Mesenchymal stem cell (in vitro differentiated cells and primary cell): ENCODE results near the gene TMEM30B. TPM values are rescaled to one million over a fixed set of nuclear protein-coding genes. Genes with fewer than 3 reads are reported as not detected.

ENCODE experiments used
- DNase-seq: peaks from one replicate; pipeline ENCODE4 v3.0.0-alpha.2; 2013
- H2AFZ ChIP-seq: one replicate; pipeline ENCODE4 v1.6.1; 2013; ENCODE audit warnings: low read depth, mild to moderate bottlenecking, control low read depth, inconsistent platforms, low read length, moderate library complexity
- H2AK5ac ChIP-seq: 2 replicates; pipeline ENCODE4 v1.6.1; 2013; ENCODE audit warnings: low read length, moderate library complexity, mild to moderate bottlenecking, inconsistent platforms; ENCODE audit not compliant: severe bottlenecking
- H2BK120ac ChIP-seq: one replicate; pipeline ENCODE4 v1.6.1; 2013; ENCODE audit warnings: low read depth, mild to moderate bottlenecking, inconsistent platforms, low read length, moderate library complexity
- H2BK12ac ChIP-seq, 2 experiments: one replicate each; pipeline ENCODE4 v1.6.1; 2013; ENCODE audit warnings: inconsistent platforms in 2 of 2, low read length in 2 of 2, mild to moderate bottlenecking in 2 of 2, moderate library complexity in 2 of 2, control low read depth in 1 of 2
- H2BK15ac ChIP-seq: one replicate; pipeline ENCODE4 v1.6.1; 2013; ENCODE audit warnings: mild to moderate bottlenecking, low read depth, inconsistent platforms; ENCODE audit not compliant: poor library complexity, severe bottlenecking
- H2BK5ac ChIP-seq: 2 replicates; pipeline ENCODE4 v1.6.1; 2013; ENCODE audit warnings: low read depth, mild to moderate bottlenecking, low read length, control low read depth, inconsistent platforms; ENCODE audit not compliant: poor library complexity, severe bottlenecking
- H3K14ac ChIP-seq, 2 experiments: one replicate each; pipeline ENCODE4 v1.6.1; 2013; ENCODE audit warnings: inconsistent platforms in 2 of 2, low read length in 2 of 2, control low read depth in 1 of 2, mild to moderate bottlenecking in 1 of 2, moderate library complexity in 1 of 2
- H3K18ac ChIP-seq, 2 experiments: one replicate each; pipeline ENCODE4 v1.6.1; 2013; ENCODE audit warnings: inconsistent platforms in 2 of 2, low read length in 2 of 2, control low read depth in 1 of 2, low read depth in 1 of 2, mild to moderate bottlenecking in 1 of 2
- H3K23ac ChIP-seq, 2 experiments: one replicate each; pipeline ENCODE4 v1.6.1; 2013; ENCODE audit warnings: inconsistent platforms in 2 of 2, low read length in 2 of 2, mild to moderate bottlenecking in 2 of 2, moderate library complexity in 2 of 2, control low read depth in 1 of 2
- H3K27ac ChIP-seq: 2 replicates; pipeline ENCODE4 v1.5.1; 2013; ENCODE audit warnings: mild to moderate bottlenecking, moderate library complexity, low read length, control low read depth, inconsistent platforms; ENCODE audit not compliant: poor library complexity, severe bottlenecking
- H3K27me3 ChIP-seq, 2 experiments: 2 replicates each; pipeline versions ENCODE4 v1.6.1 to v1.7.0; 2013; ENCODE audit warnings: low read length in 2 of 2, mild to moderate bottlenecking in 2 of 2, moderate library complexity in 2 of 2, control low read depth in 1 of 2, inconsistent platforms in 1 of 2; ENCODE audit not compliant: control insufficient read depth in 1 of 2, insufficient read depth in 1 of 2
- H3K36me3 ChIP-seq, 2 experiments: 2 replicates each; pipeline versions ENCODE4 v1.6.1 to v1.7.0; 2013; ENCODE audit warnings: low read length in 2 of 2, control low read depth in 1 of 2, inconsistent platforms in 1 of 2, low read depth in 1 of 2, mild to moderate bottlenecking in 1 of 2; ENCODE audit not compliant: insufficient read depth in 2 of 2, control insufficient read depth in 1 of 2
- H3K4ac ChIP-seq, 2 experiments: one replicate each; pipeline ENCODE4 v1.6.1; 2013; ENCODE audit warnings: inconsistent platforms in 2 of 2, low read length in 2 of 2, mild to moderate bottlenecking in 2 of 2, moderate library complexity in 2 of 2, control low read depth in 1 of 2, low read depth in 1 of 2
- H3K4me1 ChIP-seq: 2 replicates; pipeline ENCODE4 v1.6.1; 2013; ENCODE audit warnings: low read depth, low read length, control low read depth; ENCODE audit not compliant: control insufficient read depth, insufficient read depth
- H3K4me2 ChIP-seq: 2 replicates; pipeline ENCODE4 v1.6.1; 2013; ENCODE audit warnings: low read length, mild to moderate bottlenecking, inconsistent platforms; ENCODE audit not compliant: poor library complexity, severe bottlenecking
- H3K4me3 ChIP-seq, 2 experiments: 2 replicates each; pipeline versions ENCODE4 v1.5.1 to v1.7.0; 2013; ENCODE audit warnings: low read length in 2 of 2, mild to moderate bottlenecking in 2 of 2, control low read depth in 1 of 2, low read depth in 1 of 2; ENCODE audit not compliant: insufficient read depth in 1 of 2
- H3K79me1 ChIP-seq: replicated peaks from 2 replicates; pipeline ENCODE4 v1.6.1; 2013; ENCODE audit warnings: mild to moderate bottlenecking, control low read depth, low read length, inconsistent platforms; ENCODE audit not compliant: poor library complexity, severe bottlenecking
- H3K9ac ChIP-seq: 2 replicates; pipeline ENCODE4 v1.7.0; 2013; ENCODE audit warnings: mild to moderate bottlenecking, low read length, moderate library complexity
- H3K9me3 ChIP-seq: 2 replicates; pipeline ENCODE4 v1.7.0; 2013; ENCODE audit warnings: mild to moderate bottlenecking, low read length; ENCODE audit not compliant: control insufficient read depth
- H4K8ac ChIP-seq: one replicate; pipeline ENCODE4 v1.6.1; 2013; ENCODE audit warnings: inconsistent platforms, mild to moderate bottlenecking, low read length, moderate library complexity
- H4K91ac ChIP-seq: one replicate; pipeline ENCODE4 v1.6.1; 2013; ENCODE audit warnings: mild to moderate bottlenecking, low read length, inconsistent platforms
- WGBS: methylation state at CpG from one replicate; pipeline ENCODE4 v1.1.7; 2013; ENCODE audit warnings: mixed read lengths; 5-methylcytosine and 5-hydroxymethylcytosine counted together
- polyA plus RNA-seq, 2 experiments: library from polyadenylated mRNA; stranded (reverse); fragments of 200-250 nt; gene quantifications; one replicate each; pipeline ENCODE4 v1.2.3, GENCODE V29; 2013

Gene TMEM30B, protein sequence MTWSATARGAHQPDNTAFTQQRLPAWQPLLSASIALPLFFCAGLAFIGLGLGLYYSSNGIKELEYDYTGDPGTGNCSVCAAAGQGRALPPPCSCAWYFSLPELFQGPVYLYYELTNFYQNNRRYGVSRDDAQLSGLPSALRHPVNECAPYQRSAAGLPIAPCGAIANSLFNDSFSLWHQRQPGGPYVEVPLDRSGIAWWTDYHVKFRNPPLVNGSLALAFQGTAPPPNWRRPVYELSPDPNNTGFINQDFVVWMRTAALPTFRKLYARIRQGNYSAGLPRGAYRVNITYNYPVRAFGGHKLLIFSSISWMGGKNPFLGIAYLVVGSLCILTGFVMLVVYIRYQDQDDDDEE
- polyA plus RNA-seq (2013, experiment 1 of 2): not detected
- not detected for polyA plus RNA-seq (2013, experiment 2 of 2)

DNA sequence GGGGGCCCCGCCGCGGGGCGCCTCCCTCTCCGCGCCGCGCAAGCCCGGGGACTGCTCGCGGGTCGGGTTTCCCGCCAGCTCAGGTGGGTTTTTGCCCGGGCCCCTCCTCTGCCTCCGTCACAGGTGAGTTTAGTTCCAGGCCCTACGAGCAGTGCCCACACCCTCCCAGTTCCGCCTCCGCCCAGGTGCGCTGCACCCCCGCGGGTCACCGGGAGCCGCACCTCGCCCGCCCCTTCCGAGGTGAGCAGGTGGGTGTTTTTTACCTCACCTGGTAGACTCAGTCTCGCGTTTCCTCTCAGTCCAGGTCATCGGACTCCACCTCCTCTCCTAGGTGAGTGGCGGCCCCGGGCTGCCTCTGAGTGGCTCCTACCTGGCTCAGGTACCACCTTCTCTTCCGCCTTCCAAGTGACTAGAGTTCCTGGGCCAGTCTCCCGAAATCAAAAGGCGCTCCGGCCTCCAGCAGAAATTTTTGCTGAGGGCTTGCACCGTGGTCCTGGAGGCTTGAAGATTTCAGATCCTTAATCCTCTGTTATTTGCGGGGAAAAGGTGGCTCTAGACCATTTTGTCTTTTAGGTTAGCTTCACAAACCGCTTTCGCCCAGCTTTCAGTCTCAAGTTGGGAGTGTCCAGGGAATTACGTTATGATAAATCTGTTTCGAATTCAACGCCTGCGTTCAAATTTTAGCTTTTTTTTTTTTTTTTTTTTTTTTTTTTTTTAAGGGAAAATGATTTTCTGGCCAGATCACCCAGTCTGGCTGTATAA lies at the start of gene TMEM30B:
Gene TMEM30B, minus strand, starts transcription at position 153 of the 762 bp plus-strand sequence. CDS start 191 bp downstream, outside the sequence.
- Histone ChIP-seq H4K8ac (peak within 1 kb of the TSS; percentile 13), H2BK15ac (peak within 1 kb of the TSS; percentile 48), H3K4me1 (peaks cover 11% of the 10 kb centered on the region), H3K23ac (peak within 1 kb of the TSS in 1 of 2 experiments; percentile 34), H2BK5ac (no peak within 1 kb of the TSS), H2AFZ (no peak within 1 kb of the TSS), H2AK5ac (no peak within 1 kb of the TSS), H3K9me3 (no peaks in the 10 kb centered on the region), H4K91ac (no peak within 1 kb of the TSS), H2BK12ac (no peak within 1 kb of the TSS), H3K4ac (no peak within 1 kb of the TSS), H3K27me3 (peaks cover 0 to 14% of the 10 kb centered on the region in 2 experiments), H3K4me2 (peak within 1 kb of the TSS; percentile 93), H3K36me3 (peaks cover 0 to 8% of the 10 kb centered on the region in 2 experiments), H3K4me3 (peak within 1 kb of the TSS; percentile 56 to 78), H2BK120ac (no peak within 1 kb of the TSS), H3K14ac (peak within 1 kb of the TSS in 1 of 2 experiments; percentile 11), H3K9ac (peak within 1 kb of the TSS; percentile 78), H3K18ac (no peak within 1 kb of the TSS), H3K27ac (no peak within 1 kb of the TSS), H3K79me1 (no peaks in the 10 kb centered on the region)
- DNase-seq: no peak
- WGBS: 23% methylated on average over 42 of the region's 43 CpGs

GRCh38 chr14:61330511-61330910 lies 49.4 kb upstream of the TMEM30B start:
- H4K91ac ChIP-seq: no peak overlapping the region
- H3K4me1 ChIP-seq: no peaks in the 10 kb centered on the region
- H3K4me2 ChIP-seq: no peak overlapping the region
- no peak overlapping the region for H3K14ac ChIP-seq
- H3K79me1 ChIP-seq: no peaks in the 10 kb centered on the region
- H3K36me3 ChIP-seq: no peaks in the 10 kb centered on the region
- no peak overlapping the region for H2AK5ac ChIP-seq
- H3K18ac ChIP-seq: no peak overlapping the region
- no peak overlapping the region for H3K27ac ChIP-seq
- no peak overlapping the region for H2BK5ac ChIP-seq
- no peak overlapping the region for H2AFZ ChIP-seq
- peaks cover 0 to 9% of the 10 kb centered on the region in 2 experiments for H3K27me3 ChIP-seq
- H2BK12ac ChIP-seq: no peak overlapping the region
- no peak overlapping the region for H3K4me3 ChIP-seq
- H2BK15ac ChIP-seq: no peak overlapping the region
- 63% methylated on average over 1 of the region's 1 CpG for WGBS
- peaks cover 5% of the 10 kb centered on the region for H3K9me3 ChIP-seq
- no peak overlapping the region for H3K23ac ChIP-seq
- H3K4ac ChIP-seq: no peak overlapping the region
- no peak overlapping the region for H4K8ac ChIP-seq
- DNase-seq: no peak
- H2BK120ac ChIP-seq: no peak overlapping the region
- no peak overlapping the region for H3K9ac ChIP-seq

DNA sequence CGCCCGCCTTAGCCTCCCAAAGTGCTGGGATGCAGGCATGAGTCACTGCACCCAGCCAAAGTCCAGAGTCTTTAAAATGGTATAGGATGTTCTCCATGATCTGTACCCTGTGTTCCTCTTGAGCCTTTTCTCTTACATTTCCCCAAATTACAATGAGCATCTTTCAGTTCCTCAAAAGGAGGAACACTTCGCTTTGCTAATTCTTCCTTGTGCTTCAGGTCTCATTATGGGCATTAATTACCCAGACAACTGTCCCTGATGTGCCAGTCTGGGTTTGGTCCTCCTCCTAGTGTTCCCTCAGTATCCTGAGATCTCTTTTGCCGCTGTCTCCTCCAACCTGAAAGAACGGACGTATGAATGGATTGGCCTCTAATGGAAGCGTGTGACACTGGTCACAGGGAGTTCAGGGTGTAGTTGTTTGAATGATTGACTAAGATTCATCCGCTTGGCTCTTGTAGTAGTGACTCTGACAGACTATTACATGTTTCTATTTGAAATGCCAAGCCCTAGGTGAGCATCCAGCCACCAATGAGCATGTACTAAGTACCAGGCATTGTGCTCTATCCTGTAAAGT lies 48.4 kb upstream of the TMEM30B start:
- Histone ChIP-seq H3K4me3 (no peak overlapping the region), H3K4ac (no peak overlapping the region), H4K8ac (no peak overlapping the region), H3K27me3 (peaks cover 0 to 18% of the 10 kb centered on the region in 2 experiments), H3K23ac (peak overlapping the region in 1 of 2 experiments; percentile 21), H3K9me3 (peaks cover 5% of the 10 kb centered on the region), H2BK15ac (no peak overlapping the region), H3K27ac (no peak overlapping the region), H3K4me1 (no peaks in the 10 kb centered on the region), H3K4me2 (no peak overlapping the region), H2BK5ac (no peak overlapping the region), H2AK5ac (no peak overlapping the region), H3K14ac (no peak overlapping the region), H3K79me1 (no peaks in the 10 kb centered on the region), H2AFZ (no peak overlapping the region), H3K36me3 (no peaks in the 10 kb centered on the region), H2BK120ac (no peak overlapping the region), H2BK12ac (no peak overlapping the region), H3K9ac (no peak overlapping the region), H3K18ac (no peak overlapping the region), H4K91ac (no peak overlapping the region)
- 84% methylated on average over 8 of the region's 8 CpGs for WGBS
- DNase-seq: no peak
